ENCODE results near the gene NME7.

The NME7 gene

DNA sequence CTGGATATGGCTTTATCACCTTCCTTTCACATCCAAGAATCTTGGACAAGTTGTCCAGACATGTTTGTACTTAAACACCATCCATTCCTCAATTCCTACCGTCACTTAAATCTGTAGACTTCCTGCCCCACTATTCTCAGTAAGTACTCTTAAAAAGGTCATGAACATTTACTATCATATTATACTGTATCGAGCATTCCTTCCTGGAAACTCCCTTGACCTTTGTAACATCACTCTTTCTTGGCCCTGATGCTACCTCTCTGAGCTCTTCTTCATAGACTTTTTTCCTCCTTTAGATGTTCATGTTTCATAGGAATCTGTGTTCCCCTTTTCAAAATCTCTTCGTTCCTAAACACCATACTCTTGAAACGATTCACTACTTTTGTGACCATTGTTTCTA lies 15.9 kb upstream of the NME7 start:
- TF ChIP-seq, protein P1, sequence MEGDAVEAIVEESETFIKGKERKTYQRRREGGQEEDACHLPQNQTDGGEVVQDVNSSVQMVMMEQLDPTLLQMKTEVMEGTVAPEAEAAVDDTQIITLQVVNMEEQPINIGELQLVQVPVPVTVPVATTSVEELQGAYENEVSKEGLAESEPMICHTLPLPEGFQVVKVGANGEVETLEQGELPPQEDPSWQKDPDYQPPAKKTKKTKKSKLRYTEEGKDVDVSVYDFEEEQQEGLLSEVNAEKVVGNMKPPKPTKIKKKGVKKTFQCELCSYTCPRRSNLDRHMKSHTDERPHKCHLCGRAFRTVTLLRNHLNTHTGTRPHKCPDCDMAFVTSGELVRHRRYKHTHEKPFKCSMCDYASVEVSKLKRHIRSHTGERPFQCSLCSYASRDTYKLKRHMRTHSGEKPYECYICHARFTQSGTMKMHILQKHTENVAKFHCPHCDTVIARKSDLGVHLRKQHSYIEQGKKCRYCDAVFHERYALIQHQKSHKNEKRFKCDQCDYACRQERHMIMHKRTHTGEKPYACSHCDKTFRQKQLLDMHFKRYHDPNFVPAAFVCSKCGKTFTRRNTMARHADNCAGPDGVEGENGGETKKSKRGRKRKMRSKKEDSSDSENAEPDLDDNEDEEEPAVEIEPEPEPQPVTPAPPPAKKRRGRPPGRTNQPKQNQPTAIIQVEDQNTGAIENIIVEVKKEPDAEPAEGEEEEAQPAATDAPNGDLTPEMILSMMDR (IDR thresholded peaks at IDR 0.05; ENCODE audit: low read depth, low read length), result no peak
- DNase-seq (ENCODE audit: extremely low read depth, low read depth), result no peak

DNA sequence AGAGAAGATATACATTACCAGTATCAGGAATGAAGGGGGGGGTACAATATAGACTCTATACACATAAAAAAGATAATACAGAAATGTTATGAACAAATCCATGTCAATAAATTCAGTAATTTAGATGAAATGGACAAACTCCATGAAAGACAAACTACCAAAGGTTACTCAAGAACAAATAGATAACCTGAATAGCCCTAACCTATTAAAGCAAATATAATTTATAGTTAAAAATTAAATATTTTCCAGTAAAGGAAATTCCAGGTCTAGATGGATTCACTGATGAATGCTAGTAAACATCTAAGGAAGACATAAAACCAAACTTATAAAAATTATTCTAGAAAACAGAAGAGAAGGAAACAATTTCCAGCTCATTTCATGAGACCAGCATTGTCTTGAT lies 13.6 kb upstream of the NME7 start:
- TF ChIP-seq, protein P1 (IDR thresholded peaks at IDR 0.05; ENCODE audit: low read depth, low read length), result no peak
- no peak for DNase-seq (ENCODE audit: extremely low read depth, low read depth)

DNA sequence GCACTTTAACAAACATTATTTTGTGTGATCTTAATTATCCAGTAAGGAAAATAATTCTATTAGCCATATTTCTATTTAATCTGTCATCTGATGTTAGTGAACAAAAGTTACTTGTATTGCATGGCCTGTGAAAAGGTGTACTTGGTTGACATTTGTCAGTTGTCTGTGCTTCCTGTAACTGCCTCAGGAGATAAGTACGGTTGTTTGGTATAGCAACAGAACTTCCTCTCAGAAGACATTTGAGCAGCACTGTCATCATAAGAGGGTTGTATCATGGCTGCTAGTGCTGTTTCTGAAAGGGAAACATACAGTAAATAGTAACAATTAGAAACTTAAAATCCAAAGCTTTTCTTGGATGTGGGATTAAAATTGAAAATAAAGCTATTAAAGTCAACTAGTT lies 3.8 kb upstream of the NME7 start:
- no peak for DNase-seq (ENCODE audit: extremely low read depth, low read depth)
- TF ChIP-seq, protein P1 (IDR thresholded peaks at IDR 0.05; ENCODE audit: low read depth, low read length), result no peak

DNA sequence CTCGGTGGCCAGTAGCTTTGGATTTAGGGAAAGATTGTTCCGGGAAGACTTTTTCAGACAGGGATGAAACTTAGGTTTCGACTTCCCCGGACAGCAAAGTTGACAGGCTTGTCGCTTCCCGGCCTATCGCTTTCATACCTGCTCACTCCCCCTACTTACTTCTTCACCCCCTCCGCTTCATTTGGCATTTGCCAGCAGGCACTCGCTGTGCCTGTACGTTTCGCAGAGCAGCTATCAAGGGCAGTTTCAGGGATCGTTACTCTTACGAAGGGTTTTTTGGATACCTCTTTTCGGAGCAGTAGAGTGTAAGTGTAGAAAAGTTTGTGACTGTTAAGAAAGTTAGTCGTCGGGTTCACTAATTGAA lies 791 bp upstream of the NME7 start:
- TF ChIP-seq, protein P1 (IDR thresholded peaks at IDR 0.05; ENCODE audit: low read depth, low read length), result no peak

DNA sequence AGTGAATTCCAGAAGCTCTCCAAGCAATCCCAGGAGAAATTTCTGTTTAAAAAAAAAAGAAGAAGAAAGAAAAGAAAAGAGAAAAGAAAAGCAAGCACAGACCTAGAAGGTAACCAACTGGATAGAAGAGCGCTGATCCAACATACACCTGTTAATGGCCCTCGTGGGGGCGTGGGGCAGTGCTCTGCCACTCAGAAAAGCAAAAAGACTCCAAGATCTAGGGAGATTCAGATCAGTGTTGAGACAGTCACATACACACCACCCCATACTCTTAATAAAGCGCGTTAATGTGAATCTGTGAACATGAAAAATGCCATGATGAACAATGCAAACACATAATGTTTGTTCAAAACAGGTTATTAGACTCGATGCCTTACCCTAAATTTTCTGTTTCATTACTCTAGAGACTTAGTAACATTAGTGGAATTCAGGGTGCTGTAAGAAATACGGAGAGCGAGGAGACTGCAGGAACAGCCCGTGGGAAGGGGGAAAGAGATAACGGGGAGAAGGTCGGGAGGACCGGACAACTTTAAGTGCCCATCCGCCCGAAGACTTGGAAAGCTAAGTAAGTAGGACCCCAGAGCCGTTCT lies 406 bp downstream of the NME7 start:
- DNase-seq (ENCODE audit: extremely low read depth, low read depth), result no peak
- TF ChIP-seq, protein P1 (IDR thresholded peaks at IDR 0.05; ENCODE audit: low read depth, low read length), result no peak

More for the DNA sequence above, 791 bp upstream of the NME7 start:
- DNase-seq (ENCODE audit: extremely low read depth, low read depth), result no peak

DNA sequence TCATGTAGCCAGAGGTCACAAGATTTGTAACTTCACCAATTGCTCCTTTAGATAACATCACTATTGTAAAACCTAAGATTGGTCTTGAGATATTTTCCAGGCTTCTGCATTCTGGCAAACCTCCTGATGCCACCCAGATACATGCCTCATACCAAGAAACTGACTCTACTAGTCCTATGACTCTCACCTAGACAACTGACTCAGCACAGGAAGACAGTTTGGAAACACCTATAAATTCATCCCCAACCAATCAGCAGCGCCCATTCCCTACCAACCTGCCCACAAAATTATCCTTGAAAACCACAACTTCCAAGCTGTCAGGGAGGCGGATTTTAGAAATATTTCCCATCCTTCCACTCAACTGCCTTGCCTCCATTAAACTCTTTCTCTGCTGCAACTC lies 2.6 kb downstream of the NME7 start:
- TF ChIP-seq, protein P1 (IDR thresholded peaks at IDR 0.05; ENCODE audit: low read depth, low read length), result no peak
- no peak for DNase-seq (ENCODE audit: extremely low read depth, low read depth)

DNA sequence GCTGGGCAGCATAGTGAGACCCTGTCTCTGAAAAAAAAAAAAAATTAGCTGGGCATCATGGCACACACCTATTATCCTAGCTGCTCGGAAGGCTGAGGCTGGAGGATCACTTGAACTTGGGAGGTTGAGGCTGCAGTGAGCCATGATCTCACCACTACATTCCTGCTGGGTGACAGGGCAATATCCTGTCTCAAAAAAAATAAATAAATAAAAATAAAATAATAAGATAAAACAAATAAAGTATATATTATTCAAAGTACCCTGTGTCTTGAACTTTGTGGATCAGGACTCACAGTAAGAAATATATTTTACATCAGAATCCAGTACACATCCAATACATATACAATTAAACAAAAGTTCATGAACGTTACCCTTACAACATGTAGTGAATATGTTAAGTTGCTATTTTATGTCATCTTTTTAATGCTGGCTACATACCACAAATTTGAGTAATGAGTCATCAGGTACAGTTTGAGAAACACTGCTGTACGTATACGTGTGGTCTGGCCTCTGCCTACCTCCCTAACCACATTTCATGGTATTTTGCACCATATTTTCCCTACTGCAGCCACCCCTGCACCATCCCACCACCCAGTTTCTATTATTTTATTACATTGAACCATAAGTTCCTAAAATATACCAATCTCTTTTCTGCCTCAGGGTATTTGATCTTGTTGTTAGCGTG lies 4.4 kb downstream of the NME7 start:
- TF ChIP-seq, protein P1 (IDR thresholded peaks at IDR 0.05; ENCODE audit: low read depth, low read length), result no peak
- no peak for DNase-seq (ENCODE audit: extremely low read depth, low read depth)

All from AG09319 (cell line).